Measurements from ENCODE around the gene LTBP1.

Gene LTBP1

GRCh38 chr2:33130054-33130447, 183.3 kb downstream of the LTBP1 start:
- Mint-ChIP-seq H3K4me1 (no peaks in the 10 kb centered on the region), H3K4me3 (no peak overlapping the region), H3K36me3 (no peaks in the 10 kb centered on the region)

DNA sequence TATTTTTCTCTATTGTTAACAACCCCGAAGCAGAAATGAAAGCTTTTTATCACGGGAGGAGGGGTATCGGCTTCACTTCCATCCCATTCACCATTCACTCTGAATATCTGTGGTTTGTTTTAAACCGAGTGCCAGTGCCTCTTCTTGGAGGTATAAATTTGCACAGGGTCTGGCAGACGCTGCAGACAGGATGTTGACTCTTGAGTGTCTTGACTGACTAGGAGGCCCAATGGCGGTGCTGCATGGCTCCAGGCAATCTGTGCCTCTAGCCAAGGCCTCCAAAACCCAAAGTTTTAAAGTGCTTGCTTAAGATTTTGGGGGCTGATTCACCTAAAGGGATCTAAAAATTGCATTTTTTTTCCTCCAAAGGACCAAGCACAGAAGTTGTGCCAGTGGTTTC, 183.8 kb downstream of the LTBP1 start:
- DNase-seq (ENCODE audit: low spot score in 2 of 2), result no peak
- Mint-ChIP-seq H3K4me3 (no peak overlapping the region), H3K9me3 (no peaks in the 10 kb centered on the region), H3K36me3 (no peaks in the 10 kb centered on the region), H3K4me1 (no peaks in the 10 kb centered on the region), H3K27ac (no peak overlapping the region)
- ATAC-seq, result no peak

More at GRCh38 chr2:33130054-33130447, 183.3 kb downstream of the LTBP1 start:
- ATAC-seq (no peak), DNase-seq (ENCODE audit: low spot score in 2 of 2) (no peak)
- Mint-ChIP-seq H3K9me3 (no peaks in the 10 kb centered on the region), H3K27ac (no peak overlapping the region)

- no peaks in the 10 kb centered on the region for H3K9me3 Mint-ChIP-seq
- H3K27ac Mint-ChIP-seq, result no peak overlapping the region
- H3K4me1 Mint-ChIP-seq, result no peaks in the 10 kb centered on the region
- no peak for ATAC-seq
- H3K4me3 Mint-ChIP-seq, result no peak overlapping the region
- no peak for DNase-seq (ENCODE audit: low spot score in 2 of 2)
- no peaks in the 10 kb centered on the region for H3K36me3 Mint-ChIP-seq
Observed at GRCh38 chr2:33131111-33131510, 184.4 kb downstream of the LTBP1 start.

DNA sequence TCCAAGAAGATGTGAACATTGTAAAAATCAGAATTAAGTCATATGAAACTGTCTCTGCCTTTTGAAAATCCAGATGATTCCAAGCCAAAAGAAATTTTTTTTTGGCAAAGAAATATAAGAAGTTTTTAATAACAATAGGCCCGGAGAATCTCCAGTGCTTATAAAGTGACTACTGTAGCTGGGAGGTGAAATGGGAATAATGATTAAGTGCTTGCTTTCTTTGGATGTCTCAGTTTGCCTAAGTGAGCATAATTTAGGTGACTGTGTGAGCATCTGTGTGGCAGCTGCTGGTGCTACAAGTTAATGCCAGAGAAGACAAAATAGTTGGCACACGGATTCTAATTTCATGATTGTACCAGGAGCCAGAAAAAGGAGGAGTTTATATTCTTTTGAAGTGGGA, 185.0 kb downstream of the LTBP1 start:
- Mint-ChIP-seq H3K36me3 (no peaks in the 10 kb centered on the region), H3K4me1 (no peaks in the 10 kb centered on the region), H3K27ac (no peak overlapping the region), H3K9me3 (no peaks in the 10 kb centered on the region), H3K4me3 (no peak overlapping the region)
- no peak for DNase-seq (ENCODE audit: low spot score in 2 of 2)
- ATAC-seq, result no peak

DNA sequence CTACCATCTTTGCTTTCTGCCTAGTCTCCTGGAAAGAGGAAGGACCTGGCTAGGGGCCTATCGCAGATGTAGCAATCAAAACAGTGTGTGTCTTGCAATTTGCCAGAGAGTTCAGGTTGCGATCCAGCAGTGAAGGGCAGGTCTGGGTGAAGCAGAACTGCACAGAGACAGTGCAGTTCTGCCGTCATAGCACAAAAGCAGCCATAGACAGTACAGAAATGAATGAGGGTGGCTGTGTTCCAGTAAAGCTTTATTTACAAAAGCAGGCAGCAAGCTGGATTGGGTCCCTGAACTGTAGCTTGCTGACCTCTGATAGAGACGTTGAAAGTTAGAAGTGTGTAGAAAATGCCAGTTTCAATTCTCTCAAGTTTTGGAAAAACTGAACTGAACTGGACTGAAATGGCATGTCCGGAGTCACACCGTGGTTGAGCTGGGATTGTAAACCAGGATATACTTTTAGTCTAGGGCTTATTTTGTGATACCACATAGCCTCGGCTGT, 186.8 kb downstream of the LTBP1 start:
- DNase-seq (ENCODE audit: low spot score in 2 of 2) (no peak), ATAC-seq (no peak)
- no peak overlapping the region for H3K4me3 Mint-ChIP-seq
- H3K9me3 Mint-ChIP-seq, result no peaks in the 10 kb centered on the region
- H3K27ac Mint-ChIP-seq, result no peak overlapping the region
- H3K4me1 Mint-ChIP-seq, result no peaks in the 10 kb centered on the region
- no peaks in the 10 kb centered on the region for H3K36me3 Mint-ChIP-seq

DNA sequence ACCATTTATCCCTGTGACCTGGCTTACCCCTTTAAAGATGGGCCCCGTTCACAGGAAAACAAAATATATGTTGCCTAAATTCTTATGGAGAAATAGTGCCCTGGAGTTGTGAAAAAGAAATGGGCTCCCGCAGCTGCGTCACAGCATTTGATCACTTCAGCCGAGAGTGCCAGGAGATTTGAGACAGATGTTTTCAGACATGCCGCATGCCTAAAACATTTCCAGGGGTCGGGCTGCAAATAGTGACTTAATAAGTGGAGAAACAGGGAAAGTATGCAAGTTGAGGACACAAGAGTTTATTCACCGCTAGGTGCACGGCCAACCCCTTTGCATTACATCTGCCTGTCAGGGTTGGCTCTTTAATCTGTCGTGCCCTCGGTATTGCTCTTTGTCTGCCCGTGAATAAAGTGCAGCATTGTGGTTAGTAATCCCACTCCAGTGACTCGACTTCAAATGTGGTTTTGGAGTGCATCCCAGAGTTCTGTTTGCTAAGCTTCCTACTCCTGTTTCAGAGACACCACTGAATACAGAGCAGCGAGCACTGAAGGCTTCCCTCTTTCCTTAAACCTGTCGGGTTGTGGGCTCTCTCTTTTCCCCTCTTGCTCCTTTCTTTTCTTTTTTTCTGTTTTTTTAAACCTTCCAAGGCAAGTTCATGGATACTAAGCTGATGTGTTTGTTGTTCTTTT, 187.5 kb downstream of the LTBP1 start:
- DNase-seq (ENCODE audit: low spot score in 2 of 2) (no peak), ATAC-seq (no peak)
- H3K4me3 Mint-ChIP-seq, result no peak overlapping the region
- H3K36me3 Mint-ChIP-seq, result no peaks in the 10 kb centered on the region
- H3K27ac Mint-ChIP-seq, result no peak overlapping the region
- no peaks in the 10 kb centered on the region for H3K4me1 Mint-ChIP-seq
- no peaks in the 10 kb centered on the region for H3K9me3 Mint-ChIP-seq

DNA sequence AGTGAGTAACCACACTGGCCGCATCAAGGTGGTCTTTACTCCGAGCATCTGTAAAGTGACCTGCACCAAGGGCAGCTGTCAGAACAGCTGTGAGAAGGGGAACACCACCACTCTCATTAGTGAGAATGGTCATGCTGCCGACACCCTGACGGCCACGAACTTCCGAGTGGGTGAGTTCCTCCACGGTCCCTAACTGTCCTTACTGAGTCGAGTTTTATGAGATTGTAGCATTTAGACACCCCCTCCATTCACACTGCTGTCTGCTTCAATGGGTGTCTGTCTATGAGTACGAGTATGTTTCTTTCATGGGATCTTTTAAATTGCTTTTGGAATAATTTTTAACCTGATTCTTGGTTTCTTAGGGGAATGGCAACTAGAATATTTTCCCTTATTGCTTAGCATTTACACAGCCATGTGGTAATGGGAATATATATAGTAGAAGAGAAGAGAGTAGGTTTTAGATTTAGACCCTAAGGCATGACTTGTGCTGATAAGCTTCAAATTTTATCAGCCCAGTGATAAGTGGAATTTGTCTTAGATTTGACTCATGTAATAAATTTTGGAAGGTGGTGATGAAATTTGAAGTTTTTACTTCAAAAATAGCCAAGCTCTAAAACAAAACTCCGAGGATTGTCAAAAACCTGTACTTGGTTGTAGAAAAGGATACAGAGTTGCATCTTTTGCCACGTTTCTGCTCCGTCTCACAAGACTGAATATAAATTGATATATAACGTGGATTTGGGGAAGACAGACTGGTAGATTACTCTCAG, 188.2 kb downstream of the LTBP1 start:
- H3K4me1 Mint-ChIP-seq, result no peaks in the 10 kb centered on the region
- no peaks in the 10 kb centered on the region for H3K9me3 Mint-ChIP-seq

GRCh38 chr2:33135645-33136044, 188.9 kb downstream of the LTBP1 start:
- ATAC-seq, result no peak
- Mint-ChIP-seq H3K27ac (no peak overlapping the region), H3K4me3 (no peak overlapping the region), H3K4me1 (no peaks in the 10 kb centered on the region), H3K36me3 (no peaks in the 10 kb centered on the region), H3K9me3 (no peaks in the 10 kb centered on the region)
- no peak for DNase-seq (ENCODE audit: low spot score in 2 of 2)

More for the DNA sequence above, 188.2 kb downstream of the LTBP1 start:
- ATAC-seq, result no peak
- H3K36me3 Mint-ChIP-seq, result no peaks in the 10 kb centered on the region
- no peak for DNase-seq (ENCODE audit: low spot score in 2 of 2)
- H3K27ac Mint-ChIP-seq, result no peak overlapping the region
- no peak overlapping the region for H3K4me3 Mint-ChIP-seq

DNA sequence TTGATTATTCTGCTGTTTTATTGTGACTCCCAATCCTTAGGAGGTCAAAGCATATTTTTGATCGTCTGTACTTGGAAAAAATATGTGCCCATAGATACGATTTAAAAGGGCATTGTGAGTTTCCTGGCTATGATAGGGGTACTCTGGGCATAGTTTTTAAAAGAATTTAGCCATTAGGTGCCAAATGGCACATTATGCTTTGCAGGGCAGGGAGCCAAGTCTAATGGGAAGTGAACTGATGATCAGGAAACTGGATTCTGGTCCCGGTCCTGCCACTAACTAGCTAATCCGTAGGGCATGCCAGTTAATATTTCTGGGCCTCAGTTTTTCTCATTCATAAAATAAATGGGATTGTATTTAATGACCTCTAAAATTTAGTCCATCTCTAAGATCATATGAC, 189.3 kb downstream of the LTBP1 start:
- DNase-seq (ENCODE audit: low spot score in 2 of 2) (no peak), ATAC-seq (no peak)
- H3K4me3 Mint-ChIP-seq, result no peak overlapping the region
- H3K36me3 Mint-ChIP-seq, result no peaks in the 10 kb centered on the region
- no peaks in the 10 kb centered on the region for H3K4me1 Mint-ChIP-seq
- no peaks in the 10 kb centered on the region for H3K9me3 Mint-ChIP-seq
- no peak overlapping the region for H3K27ac Mint-ChIP-seq

DNA sequence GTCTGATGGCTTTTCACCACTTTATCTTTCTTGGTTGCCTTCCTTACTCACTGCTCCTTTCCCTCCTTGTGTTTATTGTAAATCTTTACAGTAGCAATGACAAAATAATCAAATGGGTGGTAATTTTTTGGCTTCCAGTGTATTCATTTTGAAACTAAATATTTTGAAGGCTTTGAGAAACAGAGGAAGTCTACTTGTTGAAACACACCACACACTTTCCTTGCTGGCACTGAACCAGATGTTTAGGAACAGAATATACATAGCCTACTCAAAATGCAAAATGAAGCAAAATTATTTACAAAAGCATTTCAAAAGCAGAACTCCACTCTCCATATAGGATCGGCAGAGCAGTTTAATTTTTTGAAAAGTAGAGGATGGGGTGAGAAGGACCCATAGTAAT, 189.8 kb downstream of the LTBP1 start:
- H3K4me3 Mint-ChIP-seq, result no peak overlapping the region

GRCh38 chr2:33137331-33137730, 190.6 kb downstream of the LTBP1 start:
- Mint-ChIP-seq H3K4me3 (no peak overlapping the region), H3K4me1 (no peaks in the 10 kb centered on the region), H3K27ac (no peak overlapping the region), H3K36me3 (no peaks in the 10 kb centered on the region), H3K9me3 (no peaks in the 10 kb centered on the region)
- no peak for ATAC-seq
- DNase-seq (ENCODE audit: low spot score in 2 of 2), result no peak

More for the DNA sequence above, 189.8 kb downstream of the LTBP1 start:
- H3K4me1 Mint-ChIP-seq, result no peaks in the 10 kb centered on the region
- H3K9me3 Mint-ChIP-seq, result no peaks in the 10 kb centered on the region
- no peak for ATAC-seq
- no peaks in the 10 kb centered on the region for H3K36me3 Mint-ChIP-seq
- H3K27ac Mint-ChIP-seq, result no peak overlapping the region
- no peak for DNase-seq (ENCODE audit: low spot score in 2 of 2)

DNA sequence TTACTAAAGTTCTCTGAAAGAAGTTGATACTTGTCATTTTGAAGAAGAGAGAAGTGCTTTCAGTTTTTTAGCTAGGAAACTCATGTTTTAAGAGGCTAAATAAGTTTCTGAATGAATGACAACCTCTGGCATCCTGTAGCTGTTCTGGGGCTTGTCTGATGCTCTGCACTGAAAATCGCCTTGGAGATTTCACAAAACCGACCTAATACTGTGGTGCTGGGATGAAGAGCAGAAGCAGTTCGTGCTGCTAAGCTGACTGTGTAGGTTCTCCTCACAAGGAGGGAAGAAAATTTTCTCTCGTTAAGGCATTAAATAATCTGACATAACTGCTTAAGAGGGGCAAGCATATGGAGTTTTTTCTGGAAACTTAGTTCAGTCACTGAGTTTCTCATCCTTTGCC, 193.2 kb downstream of the LTBP1 start:
- Mint-ChIP-seq H3K9me3 (no peaks in the 10 kb centered on the region), H3K4me1 (no peaks in the 10 kb centered on the region), H3K36me3 (no peaks in the 10 kb centered on the region), H3K27ac (no peak overlapping the region), H3K4me3 (no peak overlapping the region)
- ATAC-seq (no peak), DNase-seq (ENCODE audit: low spot score in 2 of 2) (no peak)

DNA sequence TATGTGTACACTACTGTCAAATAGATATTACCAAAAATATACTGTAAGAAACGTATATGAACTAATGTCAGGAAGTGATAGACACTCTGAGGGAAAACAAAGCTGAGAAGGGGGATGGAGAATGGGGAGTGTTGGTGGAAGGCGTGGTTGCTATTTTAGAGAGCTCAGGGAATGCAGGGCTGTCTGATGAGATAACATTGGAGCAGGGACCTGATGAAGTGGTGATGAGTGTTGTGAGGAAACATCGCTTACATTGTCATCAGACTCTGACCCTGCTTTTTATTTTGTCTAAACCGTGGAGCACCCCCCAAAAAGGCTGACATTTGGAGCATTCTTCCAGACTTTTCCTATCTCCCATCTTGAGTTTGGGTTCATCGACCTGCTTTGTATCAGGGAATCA, 194.7 kb downstream of the LTBP1 start:
- no peaks in the 10 kb centered on the region for H3K9me3 Mint-ChIP-seq
- H3K27ac Mint-ChIP-seq, result no peak overlapping the region
- no peaks in the 10 kb centered on the region for H3K4me1 Mint-ChIP-seq
- DNase-seq (ENCODE audit: low spot score in 2 of 2) (no peak), ATAC-seq (no peak)
- H3K36me3 Mint-ChIP-seq, result no peaks in the 10 kb centered on the region
- no peak overlapping the region for H3K4me3 Mint-ChIP-seq

- Mint-ChIP-seq H3K9me3 (no peaks in the 10 kb centered on the region), H3K4me3 (no peak overlapping the region), H3K27ac (no peak overlapping the region), H3K36me3 (no peaks in the 10 kb centered on the region), H3K4me1 (no peaks in the 10 kb centered on the region)
- ATAC-seq, result no peak
- no peak for DNase-seq (ENCODE audit: low spot score in 2 of 2)
Observed at GRCh38 chr2:33142810-33143209, 196.1 kb downstream of the LTBP1 start.

- Mint-ChIP-seq H3K27ac (no peak overlapping the region), H3K36me3 (no peaks in the 10 kb centered on the region), H3K4me3 (no peak overlapping the region), H3K9me3 (no peaks in the 10 kb centered on the region), H3K4me1 (no peaks in the 10 kb centered on the region)
- DNase-seq (ENCODE audit: low spot score in 2 of 2) (no peak), ATAC-seq (no peak)
Observed at GRCh38 chr2:33144243-33144642, 197.5 kb downstream of the LTBP1 start.

DNA sequence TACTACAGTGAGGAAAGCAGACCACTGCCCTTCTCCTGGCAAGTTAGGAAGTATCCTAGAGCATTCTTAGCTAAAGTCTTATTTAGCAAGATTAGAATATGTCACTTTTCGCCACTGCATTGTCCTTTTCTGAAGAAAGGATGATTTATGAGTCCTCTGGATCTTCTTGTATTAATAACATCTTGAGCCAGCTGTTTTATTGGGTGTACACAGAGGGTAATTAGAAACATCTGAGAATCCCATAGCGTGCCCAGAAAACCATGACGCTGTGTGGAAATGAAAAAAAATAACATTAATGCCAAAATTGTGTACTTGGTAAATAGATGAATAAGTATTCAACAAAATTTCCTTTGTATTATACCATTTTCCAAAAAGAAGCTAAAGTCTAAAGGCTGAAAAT, 198.7 kb downstream of the LTBP1 start:
- H3K36me3 Mint-ChIP-seq, result no peaks in the 10 kb centered on the region

More for the DNA sequence above, 198.7 kb downstream of the LTBP1 start:
- ATAC-seq, result no peak
- DNase-seq (ENCODE audit: low spot score in 2 of 2), result no peak
- Mint-ChIP-seq H3K27ac (no peak overlapping the region), H3K9me3 (no peaks in the 10 kb centered on the region), H3K4me3 (no peak overlapping the region), H3K4me1 (no peaks in the 10 kb centered on the region)
